NCI-H2171 treated with DMSO at 0.1 percent for 48 hours (cell line): ENCODE results near the gene CTBP2.

Experiments used
- DNase-seq: peaks from one replicate; lab custom pipeline; 2025; lab: John Stamatoyannopoulos, UW

CTBP2 gene

GRCh38 chr10:124977161-124977560 lies 183.2 kb downstream of the CTBP2 start:
- no peak for DNase-seq

- no peak for DNase-seq
Measured at GRCh38 chr10:124975977-124976514, 184.3 kb downstream of the CTBP2 start.

DNA sequence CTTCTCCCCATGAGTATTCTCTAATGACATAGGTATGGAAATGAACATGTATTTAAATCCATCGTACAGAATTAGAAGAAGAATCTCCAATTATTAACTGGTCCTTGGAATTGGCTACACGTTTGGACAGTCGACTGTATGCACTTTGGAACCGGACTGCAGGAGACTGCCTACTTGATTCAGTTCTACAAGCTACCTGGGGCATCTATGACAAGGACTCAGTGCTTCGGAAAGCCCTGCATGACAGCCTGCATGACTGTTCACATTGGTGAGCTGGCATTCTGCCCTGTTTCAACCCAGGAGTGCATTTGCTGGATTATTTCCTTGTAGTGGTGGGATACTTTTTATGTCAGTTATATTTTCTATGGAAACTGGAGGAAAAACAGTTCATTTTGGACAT lies 186.2 kb downstream of the CTBP2 start:
- no peak for DNase-seq

DNA sequence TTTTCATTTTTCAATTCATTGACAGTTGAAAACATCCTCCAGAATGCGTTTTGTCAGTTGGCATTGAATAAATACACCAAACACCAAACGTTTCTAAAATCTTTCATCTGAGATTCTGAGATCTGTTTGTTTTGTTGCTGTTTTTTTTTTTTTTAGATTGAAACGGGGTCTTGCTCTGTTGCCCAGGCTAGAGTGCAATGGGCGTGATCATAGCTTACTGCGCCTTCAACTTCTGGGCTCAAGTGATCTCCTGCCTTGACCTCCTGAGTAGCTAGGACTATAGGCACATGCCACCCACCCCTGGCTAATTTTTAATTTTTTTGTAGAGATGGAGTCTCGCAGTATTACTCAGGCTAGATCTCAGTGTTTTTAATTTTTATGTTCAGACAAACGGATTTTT lies 187.7 kb downstream of the CTBP2 start:
- DNase-seq, result no peak

GRCh38 chr10:124971276-124971675 lies 189.1 kb downstream of the CTBP2 start:
- no peak for DNase-seq

DNA sequence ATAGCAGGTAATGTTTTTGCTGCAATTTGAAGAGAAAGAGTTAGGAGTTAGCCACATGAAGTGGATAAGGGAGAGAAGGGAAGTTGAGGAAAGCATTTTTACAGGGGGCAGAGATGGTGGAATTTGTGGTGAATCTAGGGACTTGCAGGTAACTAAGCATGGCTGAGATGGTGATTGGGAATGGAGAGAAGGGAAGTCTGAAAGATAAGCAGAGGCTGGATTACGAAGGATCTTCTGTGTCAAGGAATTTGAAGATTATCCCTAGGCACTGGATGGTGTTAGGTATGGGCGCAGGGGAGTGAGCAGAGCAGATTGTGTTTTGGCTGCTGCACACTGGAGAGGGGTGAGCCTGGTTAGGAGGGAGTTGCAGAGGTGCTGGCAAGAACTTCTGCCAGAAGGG lies 193.1 kb downstream of the CTBP2 start:
- DNase-seq, result no peak

DNA sequence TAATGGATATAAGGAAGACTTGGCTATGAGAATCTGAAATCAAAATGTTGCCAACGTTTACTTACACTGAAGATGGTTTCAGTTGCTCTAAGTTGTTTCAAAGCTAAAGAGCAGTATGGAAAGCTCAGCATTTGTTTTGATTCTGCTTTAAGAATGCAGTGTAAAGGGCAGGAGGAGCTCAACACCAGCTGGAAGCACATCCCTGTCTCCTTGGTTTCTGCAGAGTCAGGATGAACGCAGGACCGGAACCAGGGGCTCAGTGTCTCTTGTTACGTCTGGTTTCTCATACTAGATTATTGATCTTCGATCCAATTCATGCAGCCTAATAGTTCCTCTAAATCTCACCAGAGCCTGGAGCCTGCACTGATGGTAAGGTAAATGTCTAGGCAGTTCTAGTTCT lies 194.4 kb downstream of the CTBP2 start:
- DNase-seq, result no peak

DNA sequence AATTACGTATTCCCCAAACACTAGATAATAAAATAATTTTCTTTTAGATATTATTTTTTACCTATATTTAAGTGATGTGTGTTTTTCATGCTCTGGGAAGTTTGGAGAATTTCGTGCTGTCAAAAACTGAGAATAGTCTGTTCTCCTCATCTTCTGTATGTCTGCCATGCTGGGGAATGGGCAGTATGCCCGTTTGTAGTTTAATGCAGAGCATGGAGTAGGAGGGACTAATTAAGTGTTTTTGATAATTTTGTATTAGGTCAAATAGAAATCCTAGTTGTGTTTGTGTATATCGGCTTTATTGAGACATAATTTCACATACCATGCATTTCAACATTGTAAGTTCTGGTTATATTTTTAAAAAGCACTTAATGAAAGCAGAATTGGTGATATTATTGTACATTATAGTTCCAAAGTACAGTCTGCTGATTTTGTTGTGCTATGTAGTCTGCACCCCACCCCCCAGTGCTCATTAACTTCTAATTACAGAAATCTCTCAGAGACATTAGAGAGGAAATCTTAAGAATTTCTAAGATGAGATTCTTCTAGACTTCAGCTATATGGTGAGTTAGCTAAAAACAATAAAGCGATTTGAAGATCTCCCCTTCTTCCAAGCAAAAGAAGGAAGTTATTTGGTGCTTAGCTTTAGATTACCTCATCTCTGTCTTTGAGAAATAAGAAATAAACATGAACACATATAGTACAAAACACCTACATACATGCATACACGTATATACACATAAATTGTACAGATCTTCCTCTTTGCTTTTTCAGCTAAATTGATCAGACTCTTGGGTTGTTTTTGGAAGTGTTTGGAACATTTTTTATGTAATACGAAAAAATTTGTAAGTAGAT lies 196.3 kb downstream of the CTBP2 start:
- no peak for DNase-seq

GRCh38 chr10:124962421-124962820 lies 197.9 kb downstream of the CTBP2 start:
- no peak for DNase-seq

- DNase-seq, result no peak
Measured at GRCh38 chr10:124961248-124961570, 199.2 kb downstream of the CTBP2 start.

GRCh38 chr10:124959564-124959963 lies 200.8 kb downstream of the CTBP2 start:
- no peak for DNase-seq

- DNase-seq, result no peak
Measured at GRCh38 chr10:124957404-124957947, 202.9 kb downstream of the CTBP2 start.

DNA sequence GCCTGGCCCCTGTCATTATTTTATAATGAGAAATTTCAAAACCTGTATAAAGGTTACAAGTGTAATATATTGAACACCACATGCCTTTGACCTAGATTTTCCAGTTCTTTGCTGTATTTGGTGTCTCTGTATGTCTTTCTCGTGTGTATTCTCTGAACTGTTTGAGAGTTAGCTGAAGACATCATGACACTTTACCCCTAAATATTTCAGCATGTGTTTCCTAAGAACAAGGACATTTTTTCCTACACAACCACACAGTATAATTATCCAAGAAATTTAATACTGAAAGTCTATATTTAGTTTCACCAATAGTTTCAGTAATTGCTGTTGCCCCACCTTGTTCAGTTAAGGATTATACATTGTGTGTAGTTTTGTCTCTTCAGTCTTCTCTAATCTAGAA lies 203.6 kb downstream of the CTBP2 start:
- no peak for DNase-seq

GRCh38 chr10:124955868-124956267 lies 204.5 kb downstream of the CTBP2 start:
- no peak for DNase-seq

DNA sequence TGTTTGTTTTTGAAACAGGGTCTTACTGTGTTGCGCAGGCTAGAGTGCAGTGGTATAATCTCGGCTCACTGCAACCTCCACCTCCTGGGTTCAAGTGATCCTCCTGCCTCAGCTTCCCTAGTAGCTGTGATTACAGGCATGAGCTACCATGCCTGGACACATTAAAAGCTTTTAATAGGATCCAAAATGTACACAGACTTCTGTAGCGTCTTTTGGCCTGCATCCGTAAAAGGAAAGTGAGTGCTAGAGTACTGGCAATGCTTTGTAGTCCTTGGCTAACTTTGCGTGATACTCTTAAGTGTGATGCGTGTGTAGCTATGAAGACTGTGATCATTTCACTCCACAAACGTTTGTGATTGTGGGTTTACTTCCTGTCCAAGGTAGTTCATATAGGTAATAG lies 205.1 kb downstream of the CTBP2 start:
- no peak for DNase-seq

GRCh38 chr10:124953421-124953820 lies 206.9 kb downstream of the CTBP2 start:
- DNase-seq, result no peak

DNA sequence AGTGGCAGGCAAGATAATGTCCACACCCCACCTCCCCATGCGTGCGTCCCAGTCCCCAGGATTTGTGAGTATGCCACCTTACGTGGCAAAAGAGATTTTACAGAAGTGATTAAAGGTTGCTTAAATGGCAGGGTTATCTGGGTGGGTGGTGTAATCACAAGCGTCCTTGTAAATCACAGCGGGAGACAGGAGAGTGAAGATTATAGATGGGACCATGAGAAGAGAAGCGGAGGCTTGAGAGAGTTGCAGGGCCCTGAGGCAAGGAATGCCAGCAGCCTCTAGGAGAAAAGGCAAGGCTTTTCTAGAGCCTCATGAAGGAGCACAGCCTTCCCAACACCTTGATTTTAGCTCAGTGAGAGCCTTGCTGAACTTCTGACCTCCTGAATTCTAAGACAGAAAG lies 208.2 kb downstream of the CTBP2 start:
- DNase-seq, result no peak

DNA sequence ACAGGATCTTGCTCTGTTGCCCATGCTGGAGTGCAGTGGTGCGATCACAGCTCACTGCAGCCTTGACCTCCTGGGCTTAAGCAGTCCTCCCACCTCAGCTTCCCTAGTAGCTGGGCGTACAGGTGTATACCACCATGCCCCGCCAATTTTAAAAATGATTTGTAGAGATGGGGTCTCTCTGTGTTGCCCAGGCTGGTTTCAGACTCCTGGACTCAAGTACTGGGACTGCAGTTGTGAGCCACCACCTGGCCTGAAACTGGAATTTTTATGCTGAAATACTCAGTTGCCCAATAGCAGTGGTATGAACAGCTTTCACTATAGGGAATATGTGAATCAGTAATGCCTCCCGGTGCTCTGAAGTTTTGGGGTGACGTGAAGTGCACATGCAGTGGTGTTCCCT lies 210.8 kb downstream of the CTBP2 start:
- no peak for DNase-seq

DNA sequence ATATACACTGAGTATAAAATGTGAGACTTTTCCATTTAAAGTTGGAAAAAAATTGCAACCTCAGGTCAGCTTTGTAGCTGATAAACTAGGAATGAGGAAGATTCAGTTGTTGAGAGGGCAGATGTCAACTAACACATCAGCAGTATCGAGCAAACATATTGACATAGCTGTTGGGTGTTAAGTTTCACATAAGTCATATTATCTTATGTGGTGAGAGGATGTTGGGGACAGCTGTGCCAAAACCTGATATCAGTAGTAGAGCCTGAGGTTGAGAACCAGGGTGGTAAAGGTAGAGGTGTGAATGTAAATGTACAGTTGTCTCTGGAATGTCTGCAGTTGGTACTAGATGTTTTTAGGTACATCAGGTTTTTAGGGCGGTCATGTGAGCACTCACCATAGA lies 213.4 kb downstream of the CTBP2 start:
- peak; percentile 85 for DNase-seq

DNA sequence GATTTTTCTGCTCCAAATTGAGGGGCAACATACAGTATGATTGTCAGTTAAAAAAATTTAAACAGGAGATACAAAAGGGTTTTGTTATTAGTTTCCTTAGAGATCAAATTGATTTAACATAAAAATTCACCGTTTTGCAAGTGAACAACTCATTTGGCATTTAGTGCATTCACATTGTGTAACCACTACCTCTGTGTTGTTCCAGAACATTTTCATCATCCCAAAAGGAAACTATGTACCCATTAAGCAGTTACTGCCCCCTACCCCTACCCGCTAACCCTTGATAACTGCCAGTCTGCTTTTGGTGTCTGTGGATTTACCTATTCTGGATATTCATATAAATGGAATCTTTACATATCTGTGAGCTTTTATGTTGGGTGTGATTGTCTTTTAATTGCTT lies 215.4 kb downstream of the CTBP2 start:
- no peak for DNase-seq

DNA sequence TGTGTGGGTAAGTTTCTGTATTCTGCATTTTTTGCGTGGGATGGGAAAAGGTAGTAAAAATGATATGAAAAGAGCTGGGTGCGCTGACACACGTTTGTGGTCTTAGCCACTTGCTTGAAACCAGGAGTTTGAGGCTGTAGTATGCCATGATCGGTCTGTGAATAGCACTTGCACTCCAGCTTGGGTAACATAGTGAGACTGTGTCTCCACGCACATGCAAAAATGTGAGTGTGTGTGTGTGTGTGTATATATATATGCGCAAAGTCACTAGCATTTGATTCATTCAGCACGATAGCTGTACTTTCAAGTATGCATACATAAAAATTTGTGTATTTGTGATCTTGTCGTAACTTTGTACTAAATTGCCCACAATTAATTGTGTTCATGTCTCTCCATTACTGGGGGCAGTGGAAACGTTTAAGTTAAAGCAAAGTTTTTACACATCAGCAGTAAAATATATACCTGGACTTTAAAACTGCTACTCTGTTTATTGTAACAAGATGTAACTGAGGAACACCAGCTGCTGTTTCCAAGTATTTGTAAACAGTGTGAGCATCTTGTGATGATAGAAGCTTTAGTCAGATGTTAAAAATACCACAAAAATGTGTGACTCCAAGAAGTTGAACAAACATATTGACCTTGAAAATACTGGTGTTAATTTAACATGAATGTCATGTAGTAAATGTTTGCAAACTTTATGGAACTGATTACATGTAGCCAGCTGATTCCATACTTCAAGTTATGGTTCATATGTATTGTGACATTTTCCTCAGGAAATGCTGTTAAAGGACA lies 216.9 kb downstream of the CTBP2 start:
- DNase-seq, result no peak

- no peak for DNase-seq
Measured at GRCh38 chr10:124942317-124943169, 217.8 kb downstream of the CTBP2 start.
